K562 (cell line): ENCODE data around the gene C1orf167. TPM values are rescaled to one million over a fixed set of nuclear protein-coding genes. Genes with fewer than 3 reads are reported as not detected.
A peak's percentile ranks its signal among the peaks of the same experiment; 100 is the strongest.

ENCODE experiments used
- BACH1 ChIP-seq: fragments of 200-800 bp; sonication (Bioruptor generic); IDR thresholded peaks from 2 replicates; pipeline ENCODE4 v1.6.1; 2016; ENCODE audit warnings: missing genetic modification characterization, missing compliant biosample characterization
- CGGBP1 ChIP-seq: fragments of 250-450 bp; sonication (Bioruptor Pico); IDR thresholded peaks from 2 replicates; pipeline ENCODE4 v1.9.0; 2021; ENCODE audit warnings: mild to moderate bottlenecking
- ETV5 ChIP-seq: sonication (generic); formaldehyde crosslinking; IDR thresholded peaks from 2 replicates; pipeline ENCODE4 v1.4.0; 2020; ENCODE audit warnings: low read depth, mild to moderate bottlenecking, missing genetic modification reagents
- MCM7 ChIP-seq, 2 experiments: fragments of 450-650 bp; IDR thresholded peaks; 2 replicates each; pipeline ENCODE4 v1.6.1; 2016 to 2018
- MEF2A ChIP-seq: IDR thresholded peaks from 2 replicates; pipeline ENCODE4 v1.6.1; 2011; ENCODE audit warnings: low read depth, mild to moderate bottlenecking, low read length, moderate library complexity; ENCODE audit not compliant: control insufficient read depth
- MGA ChIP-seq: fragments of 450-650 bp; IDR thresholded peaks from 2 replicates; pipeline ENCODE4 v1.6.1; 2016; ENCODE audit warnings: mild to moderate bottlenecking, moderate library complexity
- PHF20 ChIP-seq: fragments of 450-650 bp; IDR thresholded peaks from 2 replicates; pipeline ENCODE4 v1.6.1; 2018; ENCODE audit not compliant: partially characterized antibody
- SRSF9 ChIP-seq: fragments of 200-400 bp; formaldehyde crosslinking; IDR thresholded peaks from 2 replicates; pipeline ENCODE4 v1.6.1; 2017; ENCODE audit warnings: low read depth, low read length, borderline replicate concordance
- ZBTB1 ChIP-seq: sonication (generic); formaldehyde crosslinking; IDR thresholded peaks from 2 replicates; pipeline ENCODE4 v1.8.1; 2023; ENCODE audit warnings: missing genetic modification reagents, low read depth, mild to moderate bottlenecking, borderline replicate concordance
- ZBTB2 ChIP-seq: fragments of 450-650 bp; IDR thresholded peaks from 2 replicates; pipeline ENCODE4 v1.6.1; 2016; ENCODE audit warnings: antibody characterized with exemption
- ZBTB9 ChIP-seq: fragments of 450-650 bp; formaldehyde crosslinking; IDR thresholded peaks from 2 replicates; pipeline ENCODE4 v1.4.0; 2020; ENCODE audit warnings: mild to moderate bottlenecking, moderate library complexity
- ZNF232 ChIP-seq: sonication (generic); formaldehyde crosslinking; IDR thresholded peaks from 2 replicates; pipeline ENCODE4 v1.8.0; 2022; ENCODE audit warnings: mild to moderate bottlenecking, missing genetic modification reagents
- ZNF263 ChIP-seq: sonication (generic); formaldehyde crosslinking; IDR thresholded peaks from 2 replicates; pipeline ENCODE4 v1.8.0; 2022; ENCODE audit warnings: mild to moderate bottlenecking, missing genetic modification reagents, borderline replicate concordance
- polyA plus RNA-seq, 8 experiments: library from polyadenylated mRNA; depleted of rRNA in 4 of 8; stranded (reverse) in 5 of 8; unstranded in 3 of 8; fragments of >200 nt; fragmentation: Nextera tagmentation in 2 of 8; fragmentation: Illumina TruSeq in 1 of 8; extraction: Ambion mirVana in 2 of 8; extraction: Trizol in 1 of 8; gene quantifications; 2 replicates each; pipeline versions ENCODE4 v1.2.1 to v1.2.3, GENCODE V29; 2011 to 2014; ENCODE audit warnings: inconsistent platforms in 1 of 8, missing spikeins in 1 of 8
- total RNA-seq, 7 experiments: library from RNA; depleted of rRNA in 6 of 7; stranded (reverse); fragments of >200 nt in 6 of 7; fragmentation: Illumina TruSeq in 2 of 7; extraction: Trizol in 2 of 7; gene quantifications; 2 replicates each; pipeline versions ENCODE4 v1.2.1 to v1.2.3, GENCODE V29; 2011 to 2021; ENCODE audit warnings: low replicate concordance in 1 of 7

C1orf167 gene
- total and polyA plus RNA-seq, 9 of the 15 experiments (the other 6 are each of a cell fraction or from before 2014, with no cell fraction given): 0.22 to 0.86 (median 0.31) TPM; not detected in 2

- TF ChIP-seq ZBTB1: no peak
- TF ChIP-seq MGA: no peak
- no peak for TF ChIP-seq SRSF9
- no peak for TF ChIP-seq PHF20
- peak; percentile 33; the same call in 1 of the 2 replicates for TF ChIP-seq BACH1 (tag)
- no peak; the same call in 1 of the 2 replicates for TF ChIP-seq ZBTB9 (CRISPR knock-in tag)
- no peak for TF ChIP-seq MEF2A
- TF ChIP-seq ZNF263 (CRISPR knock-in tag): no peak
- peak; percentile 79 for TF ChIP-seq ETV5 (CRISPR knock-in tag)
- TF ChIP-seq ZNF232 (CRISPR knock-in tag): no peak
- TF ChIP-seq MCM7 (IDR thresholded peaks at IDR 0.05): no peak
- no peak for TF ChIP-seq CGGBP1 (CRISPR knock-in tag)
- no peak; the same call in 1 of the 2 replicates for TF ChIP-seq ZBTB2
Measured at GRCh38 chr1:11797525-11798216, 35.7 kb downstream of the C1orf167 start (continued).
